ENCODE results near the gene DHRS3. TPM values are rescaled to one million over a fixed set of nuclear protein-coding genes. Genes with fewer than 3 reads are reported as not detected.

DHRS3 gene
- total and polyA plus RNA-seq, 2 donors (not counting 1 experiment from before 2014, with no cell fraction given), result 0.37 TPM

DNA sequence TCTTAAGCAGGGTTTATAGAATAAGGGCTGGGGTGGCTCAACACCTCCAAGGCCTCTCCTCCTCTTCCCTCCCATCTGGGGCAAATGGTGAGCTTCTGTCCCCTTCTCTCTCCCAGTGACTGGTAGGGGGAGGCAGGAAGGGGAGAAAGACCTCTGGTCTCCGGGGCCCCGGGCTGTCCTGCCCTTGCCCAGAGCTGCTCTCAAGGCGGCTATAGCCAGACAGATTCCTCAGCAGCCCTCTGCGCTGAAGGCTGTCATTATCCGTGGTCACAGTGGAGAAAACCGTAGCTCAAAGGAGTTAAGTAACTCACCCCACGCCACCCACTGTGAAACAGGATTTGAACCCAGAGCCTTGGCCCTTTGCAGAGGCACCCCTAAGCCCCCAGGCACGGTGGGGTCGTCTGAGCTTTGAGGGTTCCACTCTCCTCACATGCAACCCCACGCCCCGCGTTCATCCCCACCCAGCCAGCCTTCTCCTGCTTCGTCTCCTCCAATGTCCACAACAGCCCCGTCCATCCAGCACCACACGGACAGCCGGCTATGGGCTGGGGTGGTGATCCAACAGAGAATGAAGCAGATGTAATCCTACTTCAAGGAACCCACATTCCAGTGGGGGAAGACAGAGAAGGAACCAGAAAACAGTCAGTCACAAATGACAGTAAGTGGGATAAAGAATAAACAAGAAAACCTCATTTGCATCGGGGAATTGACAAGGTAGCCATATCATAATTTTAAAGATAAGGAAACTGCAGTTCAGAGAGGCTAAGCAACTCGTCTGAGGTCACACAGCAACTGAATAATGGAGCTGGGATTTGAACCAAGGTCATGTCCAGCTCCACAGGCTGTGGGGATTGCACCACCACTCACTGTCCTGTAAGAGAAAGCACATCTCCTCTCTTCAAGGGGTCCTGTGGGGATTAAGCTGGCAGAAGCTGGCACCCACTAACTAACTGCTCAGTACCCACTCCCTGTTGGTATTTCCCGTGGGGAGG lies 31.8 kb downstream of the DHRS3 start:
- Histone ChIP-seq H3K4me3 (ENCODE audit: control extremely low read depth in 1 of 5, extremely low read depth in 1 of 5, insufficient read depth in 1 of 5, low read depth in 2 of 5, low read length in 4 of 5) (no peak overlapping the region), H3K79me2 (ENCODE audit: control insufficient read depth, insufficient read depth, low read length) (no peaks in the 10 kb centered on the region), H3K27me3 (replicated peaks in 1 of 4; ENCODE audit: control extremely low read depth in 1 of 4, control insufficient read depth in 3 of 4, insufficient read depth in 4 of 4, low read length in 3 of 4) (no peaks in the 10 kb centered on the region), H4K20me1 (ENCODE audit: control insufficient read depth, insufficient read depth, low read length, poor library complexity, severe bottlenecking) (no peaks in the 10 kb centered on the region), H3K4me1 (ENCODE audit: control insufficient read depth in 2 of 2, insufficient read depth in 2 of 2, low read length in 2 of 2) (no peaks in the 10 kb centered on the region), H3K36me3 (replicated peaks in 1 of 2; ENCODE audit: control extremely low read depth in 1 of 2, control insufficient read depth in 1 of 2, extremely low read depth in 1 of 2, insufficient read depth in 2 of 2, low read length in 1 of 2) (no peaks in the 10 kb centered on the region), H3K27ac (ENCODE audit: low read length in 2 of 2) (no peak overlapping the region), H3K9me3 (ENCODE audit: control extremely low read depth in 1 of 3, control insufficient read depth in 2 of 3, insufficient read depth in 1 of 3, low read length in 2 of 3) (no peaks in the 10 kb centered on the region), H3K4me2 (replicated peaks; ENCODE audit: low read depth, low read length, poor library complexity, severe bottlenecking) (no peak overlapping the region), H3K9ac (ENCODE audit: low read length) (no peak overlapping the region), H2AFZ (ENCODE audit: insufficient read depth, low read depth, low read length, poor library complexity, severe bottlenecking) (no peak overlapping the region)
- 87% methylated on average over 8 of the region's 19 CpGs for WGBS (ENCODE audit: insufficient coverage)
- intact Hi-C loops (cut with micrococcal nuclease), result no loop called here
- Mint-ChIP-seq H3K4me1 (no peaks in the 10 kb centered on the region), H3K4me3 (no peak overlapping the region), H3K27ac (no peak overlapping the region), H3K9me3 (ENCODE audit: insufficient read depth) (no peaks in the 10 kb centered on the region), H3K27me3 (peaks cover 12% of the 10 kb centered on the region)
- CTCF ChIA-PET, result no interaction called here
- ATAC-seq (ENCODE audit: low read depth) (no peak), DNase-seq (no peak)
- no peak for TF ChIP-seq EZH2 (IDR thresholded peaks at IDR 0.05; ENCODE audit: borderline replicate concordance, insufficient read depth, low read depth, low read length, poor library complexity, severe bottlenecking)
- TF ChIP-seq, protein P1, sequence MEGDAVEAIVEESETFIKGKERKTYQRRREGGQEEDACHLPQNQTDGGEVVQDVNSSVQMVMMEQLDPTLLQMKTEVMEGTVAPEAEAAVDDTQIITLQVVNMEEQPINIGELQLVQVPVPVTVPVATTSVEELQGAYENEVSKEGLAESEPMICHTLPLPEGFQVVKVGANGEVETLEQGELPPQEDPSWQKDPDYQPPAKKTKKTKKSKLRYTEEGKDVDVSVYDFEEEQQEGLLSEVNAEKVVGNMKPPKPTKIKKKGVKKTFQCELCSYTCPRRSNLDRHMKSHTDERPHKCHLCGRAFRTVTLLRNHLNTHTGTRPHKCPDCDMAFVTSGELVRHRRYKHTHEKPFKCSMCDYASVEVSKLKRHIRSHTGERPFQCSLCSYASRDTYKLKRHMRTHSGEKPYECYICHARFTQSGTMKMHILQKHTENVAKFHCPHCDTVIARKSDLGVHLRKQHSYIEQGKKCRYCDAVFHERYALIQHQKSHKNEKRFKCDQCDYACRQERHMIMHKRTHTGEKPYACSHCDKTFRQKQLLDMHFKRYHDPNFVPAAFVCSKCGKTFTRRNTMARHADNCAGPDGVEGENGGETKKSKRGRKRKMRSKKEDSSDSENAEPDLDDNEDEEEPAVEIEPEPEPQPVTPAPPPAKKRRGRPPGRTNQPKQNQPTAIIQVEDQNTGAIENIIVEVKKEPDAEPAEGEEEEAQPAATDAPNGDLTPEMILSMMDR (IDR thresholded peaks at IDR 0.05), result no peak
- POLR2A ChIA-PET, result no interaction called here

GRCh38 chr1:12585536-12585935 lies 32.5 kb downstream of the DHRS3 start:
- ChIA-PET CTCF (no interaction called here), POLR2A (no interaction called here)
- no peaks in the 10 kb centered on the region for H3K27me3 ChIP-seq (replicated peaks in 1 of 4; ENCODE audit: control extremely low read depth in 1 of 4, control insufficient read depth in 3 of 4, insufficient read depth in 4 of 4, low read length in 3 of 4)
- H2AFZ ChIP-seq (ENCODE audit: insufficient read depth, low read depth, low read length, poor library complexity, severe bottlenecking), result no peak overlapping the region
- H3K27ac ChIP-seq (ENCODE audit: low read length in 2 of 2), result no peak overlapping the region
- ATAC-seq (ENCODE audit: low read depth) (no peak), DNase-seq (no peak)
- no peaks in the 10 kb centered on the region for H3K4me1 ChIP-seq (ENCODE audit: control insufficient read depth in 2 of 2, insufficient read depth in 2 of 2, low read length in 2 of 2)
- H3K79me2 ChIP-seq (ENCODE audit: control insufficient read depth, insufficient read depth, low read length), result no peaks in the 10 kb centered on the region
- 98% methylated on average over 8 of the region's 10 CpGs for WGBS (ENCODE audit: insufficient coverage)
- H3K36me3 ChIP-seq (replicated peaks in 1 of 2; ENCODE audit: control extremely low read depth in 1 of 2, control insufficient read depth in 1 of 2, extremely low read depth in 1 of 2, insufficient read depth in 2 of 2, low read length in 1 of 2), result no peaks in the 10 kb centered on the region
- H3K27ac Mint-ChIP-seq, result no peak overlapping the region
- TF ChIP-seq EZH2 (IDR thresholded peaks at IDR 0.05; ENCODE audit: borderline replicate concordance, insufficient read depth, low read depth, low read length, poor library complexity, severe bottlenecking), result no peak
- TF ChIP-seq, protein P1 (IDR thresholded peaks at IDR 0.05), result no peak
- no peak overlapping the region for H3K9ac ChIP-seq (ENCODE audit: low read length)
- H3K9me3 Mint-ChIP-seq (ENCODE audit: insufficient read depth), result no peaks in the 10 kb centered on the region
- intact Hi-C loops (cut with micrococcal nuclease), result no loop called here
- H3K4me3 ChIP-seq (ENCODE audit: control extremely low read depth in 1 of 5, extremely low read depth in 1 of 5, insufficient read depth in 1 of 5, low read depth in 2 of 5, low read length in 4 of 5), result no peak overlapping the region
- H3K4me3 Mint-ChIP-seq, result no peak overlapping the region
- H3K27me3 Mint-ChIP-seq, result peaks cover 12% of the 10 kb centered on the region
- no peaks in the 10 kb centered on the region for H3K4me1 Mint-ChIP-seq
- H3K9me3 ChIP-seq (ENCODE audit: control extremely low read depth in 1 of 3, control insufficient read depth in 2 of 3, insufficient read depth in 1 of 3, low read length in 2 of 3), result no peaks in the 10 kb centered on the region
- H4K20me1 ChIP-seq (ENCODE audit: control insufficient read depth, insufficient read depth, low read length, poor library complexity, severe bottlenecking), result no peaks in the 10 kb centered on the region
- H3K4me2 ChIP-seq (replicated peaks; ENCODE audit: low read depth, low read length, poor library complexity, severe bottlenecking), result no peak overlapping the region

Data from B cell (primary cell).